ENCODE measurements around the gene CRTC3. TPM values are rescaled to one million over a fixed set of nuclear protein-coding genes. Genes with fewer than 3 reads are reported as not detected.

Gene CRTC3
- total RNA-seq, 4 donors from 2014 or later, result 26.9 to 54.5 (median 42.1) TPM

GRCh38 chr15:90560229-90560776 lies 30.6 kb downstream of the CRTC3 start:
- no peak for TF ChIP-seq CTCF (IDR thresholded peaks at IDR 0.05; ENCODE audit: low read depth)

- no peak for TF ChIP-seq CTCF (IDR thresholded peaks at IDR 0.05; ENCODE audit: low read depth)
Measured at GRCh38 chr15:90561344-90562244, 31.9 kb downstream of the CRTC3 start.

GRCh38 chr15:90562669-90563068 lies 32.9 kb downstream of the CRTC3 start:
- TF ChIP-seq CTCF (IDR thresholded peaks at IDR 0.05; ENCODE audit: low read depth), result no peak

GRCh38 chr15:90563463-90563862 lies 33.7 kb downstream of the CRTC3 start:
- TF ChIP-seq CTCF (IDR thresholded peaks at IDR 0.05; ENCODE audit: low read depth), result no peak

- TF ChIP-seq CTCF (IDR thresholded peaks at IDR 0.05; ENCODE audit: low read depth), result no peak
Measured at GRCh38 chr15:90564051-90564450, 34.3 kb downstream of the CRTC3 start.

GRCh38 chr15:90564590-90564989 lies 34.9 kb downstream of the CRTC3 start:
- TF ChIP-seq CTCF (IDR thresholded peaks at IDR 0.05; ENCODE audit: low read depth), result no peak

GRCh38 chr15:90565866-90566265 lies 36.1 kb downstream of the CRTC3 start:
- no peak for TF ChIP-seq CTCF (IDR thresholded peaks at IDR 0.05; ENCODE audit: low read depth)

All from subcutaneous adipose tissue (tissue), 4 donors.